Femur (tissue), 1 donor: ENCODE data around the gene TAF1.
"Not testable (repeated sequence)": the region's sequence is repeated elsewhere in the genome, so short reads cannot be mapped to it uniquely, and the experiment has no call there.

Experiments used
- DNase-seq: peaks from one replicate; pipeline ENCODE4 v3.0.0-alpha.2; 2017

The TAF1 gene

GRCh38 chrX:71513731-71514130 is 147.6 kb downstream of the TAF1 start:
- DNase-seq: not testable (repeated sequence)

GRCh38 chrX:71514367-71515037 is 148.3 kb downstream of the TAF1 start:
- DNase-seq: no peak

GRCh38 chrX:71515038-71515396 is 148.9 kb downstream of the TAF1 start:
- DNase-seq: no peak
